Skeletal muscle satellite cell (primary cell): ENCODE results near the gene MID1.

Experiments used
- H3K27me3 ChIP-seq: 2 replicates; pipeline ENCODE4 v1.7.0; 2013; ENCODE audit warnings: low read length; ENCODE audit not compliant: control insufficient read depth, insufficient read depth
- H3K36me3 ChIP-seq: 2 replicates; pipeline ENCODE4 v1.7.0; 2013; ENCODE audit warnings: mild to moderate bottlenecking, control low read depth, low read length; ENCODE audit not compliant: insufficient read depth
- H3K4me1 ChIP-seq: 2 replicates; pipeline ENCODE4 v1.7.0; 2013; ENCODE audit warnings: low read length; ENCODE audit not compliant: control insufficient read depth, insufficient read depth
- H3K4me2 ChIP-seq: 2 replicates; pipeline ENCODE4 v1.7.0; 2013; ENCODE audit warnings: mild to moderate bottlenecking, low read length
- H3K4me3 ChIP-seq: 2 replicates; pipeline ENCODE4 v1.7.0; 2013; ENCODE audit warnings: low read length
- H3K9ac ChIP-seq: 2 replicates; pipeline ENCODE4 v1.7.0; 2013; ENCODE audit warnings: mild to moderate bottlenecking, low read depth, low read length, moderate library complexity
- H3K9me3 ChIP-seq: replicated peaks from 2 replicates; pipeline ENCODE4 v1.7.0; 2013; ENCODE audit warnings: mild to moderate bottlenecking, control low read depth, low read length

The MID1 gene

GRCh38 chrX:10549280-10549679 lies 71.1 kb downstream of the MID1 start:
- Histone ChIP-seq H3K36me3 (no peaks in the 10 kb centered on the region), H3K9me3 (no peaks in the 10 kb centered on the region), H3K4me1 (peaks cover 8% of the 10 kb centered on the region), H3K4me2 (no peak overlapping the region), H3K4me3 (no peak overlapping the region), H3K9ac (no peak overlapping the region), H3K27me3 (no peaks in the 10 kb centered on the region)

DNA sequence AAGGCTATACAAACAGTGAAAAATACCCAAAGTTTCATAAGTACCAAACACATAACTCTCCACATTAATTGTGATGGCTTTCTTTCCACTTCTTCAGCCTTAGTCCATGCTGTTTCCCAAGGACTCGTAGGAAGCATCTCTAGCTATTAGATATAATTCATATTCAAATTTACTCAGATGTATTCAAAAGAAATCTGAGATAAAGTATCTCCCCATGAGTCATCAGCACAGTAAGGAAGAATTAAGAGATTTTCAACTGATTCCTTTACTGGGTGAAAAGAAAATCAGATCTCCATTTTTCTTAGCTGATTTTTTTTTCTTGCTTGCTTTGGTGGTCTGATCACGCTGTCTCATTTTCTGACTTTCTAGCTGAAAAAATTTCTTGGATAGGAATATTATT lies 71.7 kb downstream of the MID1 start:
- Histone ChIP-seq H3K4me3 (no peak overlapping the region), H3K27me3 (no peaks in the 10 kb centered on the region), H3K9ac (no peak overlapping the region), H3K36me3 (no peaks in the 10 kb centered on the region), H3K4me2 (no peak overlapping the region), H3K9me3 (no peaks in the 10 kb centered on the region), H3K4me1 (peaks cover 8% of the 10 kb centered on the region)

DNA sequence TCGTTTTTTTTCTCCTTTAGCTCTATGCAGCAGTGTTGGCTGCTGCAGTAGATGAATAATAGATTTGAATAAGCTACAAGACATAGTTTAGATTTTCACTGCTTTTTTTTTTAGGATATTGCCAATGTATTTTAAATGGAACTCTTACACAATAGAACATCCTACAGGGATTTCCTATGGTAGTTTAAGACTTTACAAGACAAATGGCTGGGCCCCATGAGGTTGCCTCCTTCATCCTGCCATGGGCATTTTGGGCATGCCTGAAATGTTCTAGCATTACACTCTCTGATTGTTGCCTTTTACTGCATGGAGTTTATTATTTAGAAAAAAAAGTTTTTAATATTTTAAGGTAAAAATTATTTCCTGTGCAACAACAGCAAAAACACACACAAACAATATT lies 74.5 kb downstream of the MID1 start:
- H3K9ac ChIP-seq = no peak overlapping the region
- no peak overlapping the region for H3K4me2 ChIP-seq
- no peaks in the 10 kb centered on the region for H3K9me3 ChIP-seq
- H3K4me1 ChIP-seq = peaks cover 8% of the 10 kb centered on the region
- H3K4me3 ChIP-seq = no peak overlapping the region
- H3K36me3 ChIP-seq = no peaks in the 10 kb centered on the region
- no peaks in the 10 kb centered on the region for H3K27me3 ChIP-seq

GRCh38 chrX:10542586-10542985 lies 77.8 kb downstream of the MID1 start:
- no peak overlapping the region for H3K4me3 ChIP-seq
- no peak overlapping the region for H3K4me2 ChIP-seq

GRCh38 chrX:10538831-10539230 lies 81.6 kb downstream of the MID1 start:
- H3K9me3 ChIP-seq = no peaks in the 10 kb centered on the region
- no peak overlapping the region for H3K4me3 ChIP-seq
- peaks cover 10% of the 10 kb centered on the region for H3K4me1 ChIP-seq
- no peak overlapping the region for H3K9ac ChIP-seq
- H3K36me3 ChIP-seq = no peaks in the 10 kb centered on the region
- H3K27me3 ChIP-seq = no peaks in the 10 kb centered on the region
- H3K4me2 ChIP-seq = no peak overlapping the region

More at GRCh38 chrX:10542586-10542985, 77.8 kb downstream of the MID1 start:
- H3K9ac ChIP-seq = no peak overlapping the region
- H3K9me3 ChIP-seq = no peaks in the 10 kb centered on the region
- H3K27me3 ChIP-seq = no peaks in the 10 kb centered on the region
- no peaks in the 10 kb centered on the region for H3K36me3 ChIP-seq
- no peaks in the 10 kb centered on the region for H3K4me1 ChIP-seq

- Histone ChIP-seq H3K9ac (no peak overlapping the region), H3K4me3 (no peak overlapping the region), H3K4me1 (peaks cover 10% of the 10 kb centered on the region), H3K27me3 (no peaks in the 10 kb centered on the region), H3K9me3 (no peaks in the 10 kb centered on the region), H3K4me2 (no peak overlapping the region), H3K36me3 (no peaks in the 10 kb centered on the region)
Observed at GRCh38 chrX:10537308-10537707, 83.1 kb downstream of the MID1 start.

GRCh38 chrX:10536744-10537143 lies 83.6 kb downstream of the MID1 start:
- Histone ChIP-seq H3K4me3 (no peak overlapping the region), H3K27me3 (no peaks in the 10 kb centered on the region), H3K4me2 (no peak overlapping the region), H3K9ac (no peak overlapping the region), H3K4me1 (peaks cover 10% of the 10 kb centered on the region), H3K9me3 (no peaks in the 10 kb centered on the region), H3K36me3 (no peaks in the 10 kb centered on the region)

GRCh38 chrX:10534611-10535010 lies 85.8 kb downstream of the MID1 start:
- peak overlapping the region; percentile 26 for H3K4me2 ChIP-seq
- no peaks in the 10 kb centered on the region for H3K27me3 ChIP-seq
- peaks cover 13% of the 10 kb centered on the region for H3K4me1 ChIP-seq
- H3K4me3 ChIP-seq = no peak overlapping the region
- no peaks in the 10 kb centered on the region for H3K36me3 ChIP-seq
- no peaks in the 10 kb centered on the region for H3K9me3 ChIP-seq
- H3K9ac ChIP-seq = no peak overlapping the region

DNA sequence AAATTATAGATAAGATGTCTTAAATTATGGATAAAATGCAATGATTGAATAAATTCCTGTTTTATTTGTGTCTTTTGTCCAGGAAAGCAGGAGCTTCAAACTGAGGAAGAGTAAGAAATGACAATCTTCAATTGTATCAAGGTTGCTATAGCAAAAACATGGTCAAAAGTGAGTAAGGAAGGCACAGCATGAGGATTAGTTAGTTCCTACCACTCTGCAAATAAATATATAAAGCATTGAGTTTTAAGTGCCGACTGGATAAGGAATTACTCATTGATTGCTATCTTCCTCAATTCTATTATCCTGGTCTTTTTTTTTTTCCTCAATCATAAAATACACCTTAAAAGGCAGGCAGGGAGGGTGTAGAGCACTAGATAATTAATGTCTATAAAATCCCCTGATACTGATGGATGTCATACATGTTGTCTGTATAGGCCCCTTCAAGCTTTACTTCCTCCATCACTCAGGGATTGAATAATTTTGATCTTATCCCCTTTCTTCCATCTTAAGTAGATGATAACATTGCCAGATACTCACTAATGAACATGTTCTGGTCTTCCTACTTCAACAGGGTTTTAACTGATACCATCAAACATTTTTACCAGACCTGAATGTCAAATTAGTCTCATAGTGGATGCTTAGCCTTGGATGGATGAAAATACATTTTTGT lies 86.6 kb downstream of the MID1 start:
- Histone ChIP-seq H3K27me3 (no peaks in the 10 kb centered on the region), H3K9me3 (no peaks in the 10 kb centered on the region), H3K9ac (no peak overlapping the region), H3K36me3 (no peaks in the 10 kb centered on the region), H3K4me1 (peaks cover 18% of the 10 kb centered on the region), H3K4me2 (peak overlapping the region; percentile 26), H3K4me3 (no peak overlapping the region)

- no peaks in the 10 kb centered on the region for H3K9me3 ChIP-seq
- no peaks in the 10 kb centered on the region for H3K27me3 ChIP-seq
- no peak overlapping the region for H3K4me3 ChIP-seq
- peaks cover 21% of the 10 kb centered on the region for H3K4me1 ChIP-seq
- H3K4me2 ChIP-seq = no peak overlapping the region
- no peaks in the 10 kb centered on the region for H3K36me3 ChIP-seq
- H3K9ac ChIP-seq = no peak overlapping the region
Observed at GRCh38 chrX:10531927-10532326, 88.5 kb downstream of the MID1 start.

DNA sequence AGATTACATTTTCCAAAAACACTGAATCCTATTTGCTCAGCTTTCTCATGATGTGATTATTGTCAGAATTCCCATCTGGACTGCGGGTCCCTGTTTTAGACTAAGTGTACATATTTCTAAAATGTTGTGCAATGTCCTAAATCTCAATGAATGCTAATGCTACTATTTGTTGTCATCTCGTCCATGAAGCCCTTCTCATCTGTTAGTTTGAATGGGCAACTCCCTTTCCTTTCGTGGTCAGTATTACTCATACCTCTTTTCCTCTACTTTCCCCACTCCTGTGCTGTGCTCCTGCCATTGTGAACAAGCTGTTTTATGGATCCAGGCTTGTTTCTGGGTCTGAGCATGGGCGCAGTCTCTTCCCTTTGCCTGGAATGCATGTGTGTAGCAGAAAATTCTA lies 91.0 kb downstream of the MID1 start:
- no peak overlapping the region for H3K9ac ChIP-seq
- H3K27me3 ChIP-seq = no peaks in the 10 kb centered on the region
- peaks cover 16% of the 10 kb centered on the region for H3K4me1 ChIP-seq
- no peaks in the 10 kb centered on the region for H3K9me3 ChIP-seq
- no peak overlapping the region for H3K4me2 ChIP-seq
- no peak overlapping the region for H3K4me3 ChIP-seq
- H3K36me3 ChIP-seq = no peaks in the 10 kb centered on the region

DNA sequence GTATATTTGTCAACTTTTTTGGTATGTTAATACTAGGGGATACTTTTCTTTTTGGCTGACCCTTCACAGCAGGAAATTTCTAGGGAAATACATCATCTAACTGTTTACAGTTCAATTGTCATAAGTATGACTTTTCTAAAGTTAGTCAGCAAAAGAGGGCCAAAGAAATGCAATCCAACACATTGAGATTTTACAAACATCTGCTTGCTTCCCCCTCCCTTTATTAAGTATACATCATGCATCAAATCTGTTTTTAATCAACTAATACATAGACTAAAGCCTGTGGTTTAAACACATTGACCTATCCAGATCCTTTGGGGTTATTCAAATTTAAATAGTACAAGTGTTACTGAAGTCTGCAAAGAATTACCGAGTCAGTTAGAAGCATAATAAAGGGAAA lies 93.9 kb downstream of the MID1 start:
- Histone ChIP-seq H3K4me1 (peaks cover 11% of the 10 kb centered on the region), H3K9ac (no peak overlapping the region), H3K9me3 (no peaks in the 10 kb centered on the region), H3K4me2 (no peak overlapping the region), H3K4me3 (no peak overlapping the region), H3K27me3 (no peaks in the 10 kb centered on the region), H3K36me3 (no peaks in the 10 kb centered on the region)
